GM19397 (cell line): ENCODE data around the gene RASL11B.

Experiments
- ATAC-seq: cut with Tn5 transposase; IDR thresholded peaks from one replicate; pipeline ENCODE4 v1.9.1; 2021; ENCODE audit warnings: mild to moderate bottlenecking, moderate library complexity; ENCODE audit not compliant: unreplicated experiment

The RASL11B gene

DNA sequence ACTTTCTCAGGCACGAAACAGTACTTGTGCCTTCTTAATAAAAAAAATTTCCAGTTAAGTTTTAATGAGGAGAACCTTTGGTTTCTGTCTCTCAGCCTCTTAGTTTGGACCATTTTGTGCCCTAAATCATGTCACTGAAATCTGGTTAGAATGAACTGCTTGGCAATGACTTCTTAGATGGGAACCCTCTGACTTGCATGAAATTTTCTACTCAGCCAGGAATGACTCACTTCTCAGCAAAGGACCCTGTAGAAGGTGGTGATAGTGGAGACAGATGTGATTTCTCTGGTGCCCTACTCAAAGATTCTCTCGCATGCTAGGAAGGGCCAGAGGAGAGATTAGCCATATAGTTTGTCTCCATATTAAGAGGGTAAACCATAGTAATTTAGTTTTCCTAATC, 50.5 kb downstream of the RASL11B start:
- ATAC-seq: no peak

DNA sequence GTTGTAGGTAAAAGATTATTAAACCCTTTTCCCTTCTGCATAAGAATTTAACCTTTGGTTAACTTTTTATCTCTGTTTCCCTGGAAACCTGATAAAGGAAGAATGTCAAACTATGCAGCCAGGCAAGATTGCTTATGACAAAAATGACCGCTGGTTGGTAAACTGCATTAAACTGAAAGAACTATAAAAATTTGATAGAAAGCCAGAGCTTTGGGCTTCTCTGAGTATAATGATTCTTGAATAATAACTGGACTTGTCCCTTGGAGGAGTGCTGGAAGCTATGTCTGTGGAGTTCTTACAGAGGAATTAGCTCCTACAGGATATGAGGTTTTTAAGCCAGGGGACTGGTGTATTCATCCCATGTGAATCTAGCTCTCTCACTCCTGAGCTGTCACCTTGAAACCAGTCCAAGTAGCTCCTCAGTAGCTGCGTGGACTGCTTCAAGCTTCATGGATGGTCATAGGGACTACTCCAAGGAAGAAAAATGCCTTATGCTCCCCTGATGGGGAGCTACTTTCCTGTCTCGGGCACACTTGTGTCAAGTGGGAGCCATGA, 52.0 kb downstream of the RASL11B start:
- no peak for ATAC-seq

DNA sequence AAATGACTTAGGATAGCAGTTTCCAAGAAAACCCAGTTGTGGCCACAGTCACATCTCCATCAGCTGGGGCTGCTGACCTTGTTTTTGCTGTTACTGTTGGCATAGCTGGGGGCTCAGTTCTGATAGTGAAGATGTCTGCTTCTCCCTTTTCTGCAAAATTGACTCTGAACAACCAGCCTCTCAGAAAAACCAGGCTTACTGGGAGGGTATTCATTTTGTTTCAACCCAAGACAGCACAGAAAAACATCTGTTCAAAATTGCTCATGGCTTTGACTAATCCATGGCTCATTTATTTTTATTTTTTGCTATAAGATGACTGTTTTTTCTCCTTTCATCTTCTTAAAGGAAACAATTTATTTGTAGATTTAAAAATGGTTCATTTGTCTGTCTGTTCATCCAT, 53.1 kb downstream of the RASL11B start:
- ATAC-seq: no peak

DNA sequence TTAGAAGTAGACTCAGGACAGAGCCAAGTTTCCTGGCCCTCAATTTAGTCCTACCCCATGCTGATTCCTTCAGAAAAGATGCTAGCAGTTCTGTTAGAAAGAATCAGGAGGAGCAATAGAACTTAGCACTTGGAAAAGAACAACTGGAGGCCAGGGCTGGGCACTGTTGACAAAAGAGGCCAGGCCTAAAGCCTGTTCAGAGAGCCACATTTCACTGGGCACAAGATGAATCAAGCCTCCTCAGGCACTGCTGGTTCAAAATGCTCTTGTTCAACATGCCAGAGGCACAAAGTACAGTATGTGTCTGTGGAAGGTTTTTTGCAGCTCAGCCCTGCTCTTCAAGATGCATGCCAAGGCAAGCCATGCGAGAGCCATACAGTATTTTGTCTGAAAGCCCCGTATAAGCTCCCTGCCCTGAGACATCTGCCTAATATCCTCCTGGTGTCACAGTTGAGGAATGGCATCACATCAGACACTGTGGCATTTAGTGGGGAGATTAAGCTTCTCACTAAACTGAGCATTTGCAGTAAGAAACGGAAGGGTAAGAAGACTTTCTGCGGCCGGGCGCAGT, 53.7 kb downstream of the RASL11B start:
- ATAC-seq: no peak
